Naive thymus-derived CD4-positive, alpha-beta T cell (primary cell): Measurements from ENCODE around the gene COX15. TPM values are rescaled to one million over a fixed set of nuclear protein-coding genes. Genes with fewer than 3 reads are reported as not detected.

ENCODE experiments used
- ATAC-seq: fragments of 150-1000 bp; cut with Tn5 transposase; 2 replicates; pipeline ENCODE4 v1.10.0; 2021; ENCODE audit warnings: mild to moderate bottlenecking, moderate library complexity
- CTCF ChIA-PET: fragments of 350-600 bp; sonication (Branson Sonifier 250); formaldehyde crosslinking; loops from one replicate; lab custom pipeline; 2021; ENCODE audit warnings: antibody characterized with exemption; lab: Charles Lee
- POLR2A ChIA-PET: fragments of 350-600 bp; sonication (Branson Sonifier 250); formaldehyde crosslinking; loops from one replicate; lab custom pipeline; 2021; ENCODE audit warnings: antibody characterized with exemption, inconsistent platforms; lab: Charles Lee
- DNase-seq, 9 donors: peaks; one replicate each; pipeline versions ENCODE4 v3.0.0 to v3.0.0-alpha.2; 2020 to 2022; ENCODE audit warnings: mixed read lengths in 1 of 9
- H3K27ac ChIP-seq: one replicate; pipeline ENCODE4 v1.7.0; 2013; ENCODE audit warnings: mild to moderate bottlenecking, low read depth, low read length, moderate library complexity
- H3K27me3 ChIP-seq, 2 donors: one replicate each; pipeline ENCODE4 v1.7.0; 2013; ENCODE audit warnings: low read length in 2 of 2, mild to moderate bottlenecking in 2 of 2, moderate library complexity in 2 of 2; ENCODE audit not compliant: control insufficient read depth in 2 of 2, insufficient read depth in 2 of 2
- H3K36me3 ChIP-seq, 3 experiments: 1 replicate in 2 of 3; 2 replicates in 1 of 3; pipeline ENCODE4 v1.7.0; 2013; ENCODE audit warnings: low read length in 3 of 3, mild to moderate bottlenecking in 3 of 3, moderate library complexity in 1 of 3; ENCODE audit not compliant: insufficient read depth in 3 of 3, control insufficient read depth in 2 of 3
- H3K4me1 ChIP-seq, 2 donors: one replicate each; pipeline ENCODE4 v1.7.0; 2013; ENCODE audit warnings: low read length in 2 of 2, mild to moderate bottlenecking in 2 of 2, moderate library complexity in 1 of 2; ENCODE audit not compliant: control insufficient read depth in 2 of 2, insufficient read depth in 2 of 2
- H3K4me3 ChIP-seq: 2 replicates; pipeline ENCODE4 v1.7.0; 2013; ENCODE audit warnings: mild to moderate bottlenecking, low read length
- H3K9me3 ChIP-seq, 3 experiments: 1 replicate in 2 of 3; 2 replicates in 1 of 3; pipeline ENCODE4 v1.7.0; 2013; ENCODE audit warnings: low read length in 3 of 3; ENCODE audit not compliant: control insufficient read depth in 2 of 3
- H3K27ac Mint-ChIP-seq, 9 donors: one replicate each; pipeline ENCODE4 v1.8.0; 2020 to 2022; ENCODE audit warnings: mixed read lengths in 9 of 9, mild to moderate bottlenecking in 8 of 9, moderate library complexity in 5 of 9, inconsistent platforms in 2 of 9
- H3K27me3 Mint-ChIP-seq, 5 donors: one replicate each; pipeline ENCODE4 v1.8.0; 2021 to 2022; ENCODE audit warnings: mixed read lengths in 5 of 5, mild to moderate bottlenecking in 1 of 5
- H3K36me3 Mint-ChIP-seq, 5 donors: one replicate each; pipeline ENCODE4 v1.8.0; 2020 to 2022; ENCODE audit warnings: mixed read lengths in 5 of 5, mild to moderate bottlenecking in 3 of 5, inconsistent platforms in 1 of 5
- H3K4me1 Mint-ChIP-seq, 7 donors: one replicate each; pipeline ENCODE4 v1.8.0; 2020 to 2022; ENCODE audit warnings: mixed read lengths in 7 of 7, mild to moderate bottlenecking in 3 of 7, inconsistent platforms in 1 of 7
- H3K4me3 Mint-ChIP-seq, 10 donors: one replicate each; pipeline ENCODE4 v1.8.0; 2020 to 2022; ENCODE audit warnings: mild to moderate bottlenecking in 10 of 10, mixed read lengths in 10 of 10, moderate library complexity in 6 of 10, inconsistent platforms in 2 of 10
- H3K9me3 Mint-ChIP-seq, 11 donors: one replicate each; pipeline ENCODE4 v1.8.0; 2020 to 2022; ENCODE audit warnings: mixed read lengths in 11 of 11, mild to moderate bottlenecking in 4 of 11, inconsistent platforms in 1 of 11, moderate library complexity in 1 of 11
- intact Hi-C, 2 donors: fragments of 100-400 bp; cut with micrococcal nuclease; formaldehyde crosslinking; loops; one replicate each; pipeline ENCODE4 v1.15.1; 2023
- polyA plus RNA-seq, 2 donors: library from polyadenylated mRNA; unstranded; fragments of 300-500 nt; fragmentation: Illumina TruSeq; gene quantifications; one replicate each; pipeline ENCODE4 v1.2.3, GENCODE V29; 2021
- total RNA-seq, 6 experiments: library from RNA in 5 of 6; stranded (reverse) in 5 of 6; gene quantifications; 1 replicate in 5 of 6; 2 replicates in 1 of 6; pipeline ENCODE4 v1.2.3 and lab custom pipeline; 2021 to 2026

Gene COX15
- total RNA-seq = 10 to 100 TPM; 17.6 to 43.5 (median 32.9) TPM
- 10 to 100 TPM; 37.5 to 39.6 TPM for polyA plus RNA-seq
- 10.8 reads per million, percentile 37 among the genes with 10 or more reads in this experiment for total RNA-seq (lab: John Stamatoyannopoulos, UW)

- H3K9me3 ChIP-seq = no peaks in the 10 kb centered on the region
- intact Hi-C loops = loop anchor here (1.0 to 10.0 kb wide), 13 partner anchors 73 to 1995 kb away; partner anchors contain the start of genes DNMBP (in 2 of the 2), ENTPD7 (in 2 of the 2), GOT1 (in 2 of the 2) and HIF1AN (in 2 of the 2)
- peak within 1 kb of the TSS; percentile 94 for H3K4me3 ChIP-seq
Measured at GRCh38 chr10:99732033-99732842, at the start of gene COX15, which contains the start of gene CUTC. Gene COX15 (minus strand): TSS chr10:99732127. CDS start chr10:99732049, 78 bp downstream. Gene CUTC (plus strand): TSS chr10:99732234. CDS start chr10:99732349, 115 bp downstream.

DNA sequence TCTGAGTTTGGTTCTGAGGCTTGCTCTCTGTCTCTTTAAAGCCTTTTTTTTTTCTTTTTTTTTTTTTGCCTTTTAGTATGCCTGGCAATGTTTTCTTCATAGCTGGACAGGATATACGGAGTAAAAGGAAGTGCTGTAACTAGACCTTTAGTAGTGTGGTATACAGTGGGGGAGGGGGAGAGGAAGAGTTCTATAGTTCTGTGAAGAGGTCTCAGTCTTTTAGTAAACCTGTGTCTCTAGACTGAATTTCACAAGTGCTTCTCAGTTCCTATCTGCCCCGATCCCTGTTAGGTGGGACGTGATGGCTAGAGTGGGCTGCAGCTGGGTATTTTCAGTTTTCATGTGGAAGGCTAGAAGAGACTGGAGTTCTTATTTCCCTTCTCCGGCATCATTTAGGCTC is 47.4 kb upstream of the COX15 start:
- peak; percentile 41 for ATAC-seq
- Histone ChIP-seq H3K4me1 (no peaks in the 10 kb centered on the region), H3K36me3 (no peaks in the 10 kb centered on the region), H3K27ac (no peak overlapping the region), H3K27me3 (no peaks in the 10 kb centered on the region), H3K4me3 (no peak overlapping the region), H3K9me3 (no peaks in the 10 kb centered on the region)
- CTCF ChIA-PET = no interaction called here
- peaks cover 0 to 11% (median 0%) of the 10 kb centered on the region in 11 donors for H3K9me3 Mint-ChIP-seq
- H3K27ac Mint-ChIP-seq = no peak overlapping the region
- peaks cover 0 to 6% (median 4%) of the 10 kb centered on the region in 7 donors for H3K4me1 Mint-ChIP-seq
- intact Hi-C loops = no loop called here
- no peak for DNase-seq
- H3K27me3 Mint-ChIP-seq = peaks cover 0 to 10% (median 0%) of the 10 kb centered on the region in 5 donors
- POLR2A ChIA-PET = interaction anchor here (0.6 kb wide), 1 partner anchor 1784 kb away, joined by 4 read pairs; no protein-coding TSS in a partner anchor
- H3K36me3 Mint-ChIP-seq = peaks cover 0 to 27% (median 12%) of the 10 kb centered on the region in 5 donors
- H3K4me3 Mint-ChIP-seq = no peak overlapping the region

More at GRCh38 chr10:99732033-99732842, at the start of gene COX15, which contains the start of gene CUTC:
- ChIA-PET POLR2A (interaction anchor here (0.6 to 2.7 kb wide), 10 partner anchors 9 to 1598 kb away, joined by 3 to 17 read pairs (median 4); partner anchors contain the start of genes DNMBP, GOT1, R3HCC1L and SLC25A28), CTCF (interaction anchor here (0.6 to 1.2 kb wide), 3 partner anchors 35 to 297 kb away, joined by 3 to 6 read pairs (median 3); partner anchors contain the start of gene DNMBP)
- no peaks in the 10 kb centered on the region for H3K27me3 Mint-ChIP-seq
- Histone ChIP-seq H3K36me3 (peaks cover 4 to 31% (median 4%) of the 10 kb centered on the region in 3 experiments), H3K27ac (peak within 1 kb of the TSS; percentile 83), H3K4me1 (peaks cover 11 to 19% of the 10 kb centered on the region in 2 donors), H3K27me3 (no peaks in the 10 kb centered on the region)
- peaks cover 11 to 32% (median 20%) of the 10 kb centered on the region in 5 donors for H3K36me3 Mint-ChIP-seq
- H3K4me3 Mint-ChIP-seq = peak within 1 kb of the TSS; percentile 95 to 100 (median 98)
- H3K4me1 Mint-ChIP-seq = peaks cover 28 to 78% (median 52%) of the 10 kb centered on the region in 7 donors
- peak; percentile 95 for ATAC-seq
- H3K9me3 Mint-ChIP-seq = no peaks in the 10 kb centered on the region
- peak; percentile 89 to 95 (median 94) for DNase-seq
- H3K27ac Mint-ChIP-seq = peak within 1 kb of the TSS; percentile 98 to 100 (median 99)

GRCh38 chr10:99777918-99778714 is 46.2 kb upstream of the COX15 start:
- intact Hi-C loops = no loop called here
- H3K27ac Mint-ChIP-seq = no peak overlapping the region

GRCh38 chr10:99775850-99776249 is 43.9 kb upstream of the COX15 start:
- peaks cover 0 to 12% (median 7%) of the 10 kb centered on the region in 5 donors for H3K36me3 Mint-ChIP-seq
- no peak overlapping the region for H3K27ac ChIP-seq
- DNase-seq (no peak), ATAC-seq (peak; percentile 40)
- intact Hi-C loops = no loop called here
- no peak overlapping the region for H3K4me3 Mint-ChIP-seq
- POLR2A ChIA-PET = interaction anchor here (0.6 kb wide), 1 partner anchor 12 kb away, joined by 3 read pairs; no protein-coding TSS in a partner anchor
- H3K4me1 ChIP-seq = no peaks in the 10 kb centered on the region
- CTCF ChIA-PET = no interaction called here
- peaks cover 0 to 10% (median 0%) of the 10 kb centered on the region in 5 donors for H3K27me3 Mint-ChIP-seq
- no peak overlapping the region for H3K27ac Mint-ChIP-seq
- no peak overlapping the region for H3K4me3 ChIP-seq
- no peaks in the 10 kb centered on the region for H3K9me3 ChIP-seq
- H3K4me1 Mint-ChIP-seq = peaks cover 0 to 6% (median 4%) of the 10 kb centered on the region in 7 donors
- no peaks in the 10 kb centered on the region for H3K27me3 ChIP-seq
- peaks cover 0 to 11% (median 0%) of the 10 kb centered on the region in 11 donors for H3K9me3 Mint-ChIP-seq
- no peaks in the 10 kb centered on the region for H3K36me3 ChIP-seq

More at GRCh38 chr10:99777918-99778714, 46.2 kb upstream of the COX15 start:
- Mint-ChIP-seq H3K4me1 (peaks cover 0 to 6% (median 4%) of the 10 kb centered on the region in 7 donors), H3K27me3 (peaks cover 0 to 10% (median 0%) of the 10 kb centered on the region in 5 donors), H3K36me3 (peaks cover 0 to 20% (median 12%) of the 10 kb centered on the region in 5 donors), H3K4me3 (no peak overlapping the region), H3K9me3 (peaks cover 0 to 11% (median 0%) of the 10 kb centered on the region in 11 donors)
- DNase-seq = no peak
- Histone ChIP-seq H3K4me3 (no peak overlapping the region), H3K9me3 (no peaks in the 10 kb centered on the region), H3K4me1 (no peaks in the 10 kb centered on the region), H3K36me3 (no peaks in the 10 kb centered on the region), H3K27me3 (no peaks in the 10 kb centered on the region), H3K27ac (no peak overlapping the region)
- ATAC-seq = no peak
- POLR2A ChIA-PET = no interaction called here
- CTCF ChIA-PET = no interaction called here

DNA sequence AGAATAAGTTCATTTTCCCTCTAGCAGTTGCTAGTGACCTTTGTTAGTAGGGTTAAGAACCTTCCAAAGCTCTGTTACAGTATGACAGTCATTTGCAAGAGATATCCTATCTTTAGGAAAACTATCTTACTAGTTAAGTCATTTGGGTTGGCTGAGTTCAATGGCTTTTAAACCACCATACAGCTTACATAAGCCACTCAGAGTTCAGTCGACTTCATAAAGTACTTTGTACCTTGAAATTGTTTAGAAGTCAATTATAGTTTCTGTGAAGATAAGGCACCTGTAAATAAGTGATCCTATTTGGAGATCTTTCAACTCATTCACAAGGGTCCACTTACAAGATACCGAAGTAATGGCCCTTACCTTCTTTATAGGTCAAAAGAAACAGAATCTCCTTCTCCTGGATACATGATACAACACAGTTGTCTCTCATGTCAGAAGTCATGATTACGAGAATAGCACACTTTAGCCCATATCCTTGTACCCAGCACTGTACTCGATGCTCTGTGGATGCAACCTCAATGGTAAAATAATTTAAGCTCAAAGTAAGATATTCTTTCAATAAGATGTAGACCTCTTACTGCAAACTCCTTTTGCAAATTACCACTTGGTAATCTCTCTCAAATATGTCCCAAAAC is 38.6 kb upstream of the COX15 start:
- Mint-ChIP-seq H3K36me3 (peaks cover 0 to 15% (median 10%) of the 10 kb centered on the region in 5 donors), H3K4me3 (no peak overlapping the region), H3K9me3 (peaks cover 0 to 7% (median 0%) of the 10 kb centered on the region in 11 donors), H3K27me3 (no peaks in the 10 kb centered on the region), H3K4me1 (no peaks in the 10 kb centered on the region), H3K27ac (no peak overlapping the region)
- Histone ChIP-seq H3K4me3 (no peak overlapping the region), H3K9me3 (no peaks in the 10 kb centered on the region), H3K27me3 (no peaks in the 10 kb centered on the region), H3K36me3 (no peaks in the 10 kb centered on the region), H3K27ac (no peak overlapping the region), H3K4me1 (peaks cover 0 to 6% of the 10 kb centered on the region in 2 donors)
- no peak for DNase-seq
- POLR2A ChIA-PET = no interaction called here
- CTCF ChIA-PET = no interaction called here
- no peak for ATAC-seq
- intact Hi-C loops = no loop called here
